NCI-H1105 treated with DMSO at 0.1 percent for 48 hours (cell line): Measurements from ENCODE around the gene PMP22.
"Not testable (repeated sequence)": the region's sequence is repeated elsewhere in the genome, so short reads cannot be mapped to it uniquely, and the experiment has no call there.

Source experiments
- DNase-seq: peaks from one replicate; lab custom pipeline; 2025; lab: John Stamatoyannopoulos, UW

Gene PMP22

DNA sequence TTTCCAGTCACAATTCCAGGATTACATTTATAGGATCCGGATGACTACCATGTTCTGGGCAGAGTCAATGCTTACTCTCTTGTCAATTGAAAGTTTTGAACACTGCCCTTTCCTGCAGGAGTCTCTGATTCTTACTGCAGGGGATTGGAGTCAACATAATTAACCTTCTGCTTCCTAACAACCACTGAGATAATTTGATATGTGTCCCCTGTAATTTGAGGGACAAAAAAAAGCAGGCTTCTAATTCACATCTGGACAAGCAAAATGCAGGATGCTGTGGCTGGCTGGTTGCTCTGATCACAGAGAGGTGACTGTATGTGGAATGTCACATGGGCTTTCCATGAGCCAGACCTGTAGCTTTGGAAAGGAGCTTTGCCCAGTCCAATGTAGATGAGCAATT is 54.9 kb downstream of the PMP22 start:
- no peak for DNase-seq

DNA sequence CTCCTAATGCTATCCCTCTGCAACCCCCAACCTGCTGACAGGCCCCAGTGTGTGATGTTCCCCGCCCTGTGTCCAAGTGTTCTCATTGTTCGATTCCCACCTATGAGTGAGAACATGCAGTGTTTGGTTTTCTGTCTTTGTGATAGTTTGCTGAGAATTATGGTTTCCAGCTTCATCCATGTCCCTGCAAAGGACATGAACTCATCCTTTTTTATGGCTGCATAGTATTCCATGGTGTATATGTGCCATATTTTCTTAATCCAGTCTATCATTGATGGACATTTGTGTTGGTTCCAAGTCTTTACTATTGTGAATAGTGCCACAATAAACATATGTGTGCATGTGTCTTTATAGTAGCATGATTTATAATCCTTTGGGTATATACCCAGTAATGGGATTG is 62.1 kb downstream of the PMP22 start:
- DNase-seq, result not testable (repeated sequence)

DNA sequence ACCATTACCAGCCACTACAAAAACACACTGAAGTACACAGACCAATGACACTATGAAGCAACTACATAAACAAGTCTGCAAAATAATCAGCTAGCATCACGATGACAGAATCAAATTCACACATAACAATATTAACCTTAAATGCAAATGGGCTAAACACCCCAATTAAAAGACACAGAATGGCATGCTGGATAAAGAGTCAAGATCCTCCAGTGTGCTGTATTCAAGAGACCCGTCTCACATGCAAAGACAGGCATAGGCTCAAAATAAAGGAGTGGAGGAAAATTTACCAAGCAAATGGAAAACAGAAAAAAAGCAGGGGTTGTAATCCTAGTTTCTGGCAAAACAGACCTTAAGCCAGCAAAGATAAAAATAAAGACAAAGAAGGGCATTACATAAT is 64.6 kb downstream of the PMP22 start:
- DNase-seq, result not testable (repeated sequence)

- no peak for DNase-seq
These were observed 67.9 kb downstream of the PMP22 start for GRCh38 chr17:15197229-15197628.

DNA sequence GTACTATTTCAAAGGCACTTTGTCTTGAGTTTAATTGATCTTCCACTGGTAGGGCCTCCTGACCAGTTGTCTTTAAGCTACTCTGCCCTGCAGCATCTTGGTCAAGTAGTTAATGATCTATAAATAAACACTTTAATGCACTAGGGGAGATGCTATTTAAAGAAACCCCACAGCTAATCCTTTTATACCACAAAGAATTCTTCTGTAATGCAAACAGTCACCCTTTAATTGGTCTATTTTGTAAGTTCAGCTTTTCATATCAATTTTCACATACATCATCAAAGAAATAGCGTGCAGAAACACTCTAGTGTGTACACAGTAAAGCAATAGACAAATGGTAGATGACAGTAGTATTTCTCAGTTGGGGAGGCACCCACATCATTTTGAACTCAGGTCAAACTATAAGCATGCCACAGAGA is 70.3 kb downstream of the PMP22 start:
- DNase-seq, result peak; percentile 89

GRCh38 chr17:15185625-15185991 is 79.5 kb downstream of the PMP22 start:
- DNase-seq, result no peak

GRCh38 chr17:15184872-15185624 is 80.1 kb downstream of the PMP22 start:
- DNase-seq, result no peak

GRCh38 chr17:15181816-15182215 is 83.3 kb downstream of the PMP22 start:
- no peak for DNase-seq

- DNase-seq, result no peak
These were observed 83.8 kb downstream of the PMP22 start for GRCh38 chr17:15181333-15181732.

- no peak for DNase-seq
These were observed 85.0 kb downstream of the PMP22 start for GRCh38 chr17:15180121-15180561.
